ENCODE data around the gene PRM3.

PRM3 gene

GRCh38 chr16:11280616-11281522 is 7.4 kb upstream of the PRM3 start, which contains the start of gene PRM1:
Gene PRM1 (minus strand): TSS chr16:11281330. CDS start chr16:11281238, 92 bp downstream.
- Histone ChIP-seq H3K9ac (ENCODE audit: low read depth, low read length) (no peak within 1 kb of the TSS), H3K4me1 (ENCODE audit: insufficient read depth, low read length) (peaks cover 3% of the 10 kb centered on the region; the same call in 1 of the 2 replicates)

DNA sequence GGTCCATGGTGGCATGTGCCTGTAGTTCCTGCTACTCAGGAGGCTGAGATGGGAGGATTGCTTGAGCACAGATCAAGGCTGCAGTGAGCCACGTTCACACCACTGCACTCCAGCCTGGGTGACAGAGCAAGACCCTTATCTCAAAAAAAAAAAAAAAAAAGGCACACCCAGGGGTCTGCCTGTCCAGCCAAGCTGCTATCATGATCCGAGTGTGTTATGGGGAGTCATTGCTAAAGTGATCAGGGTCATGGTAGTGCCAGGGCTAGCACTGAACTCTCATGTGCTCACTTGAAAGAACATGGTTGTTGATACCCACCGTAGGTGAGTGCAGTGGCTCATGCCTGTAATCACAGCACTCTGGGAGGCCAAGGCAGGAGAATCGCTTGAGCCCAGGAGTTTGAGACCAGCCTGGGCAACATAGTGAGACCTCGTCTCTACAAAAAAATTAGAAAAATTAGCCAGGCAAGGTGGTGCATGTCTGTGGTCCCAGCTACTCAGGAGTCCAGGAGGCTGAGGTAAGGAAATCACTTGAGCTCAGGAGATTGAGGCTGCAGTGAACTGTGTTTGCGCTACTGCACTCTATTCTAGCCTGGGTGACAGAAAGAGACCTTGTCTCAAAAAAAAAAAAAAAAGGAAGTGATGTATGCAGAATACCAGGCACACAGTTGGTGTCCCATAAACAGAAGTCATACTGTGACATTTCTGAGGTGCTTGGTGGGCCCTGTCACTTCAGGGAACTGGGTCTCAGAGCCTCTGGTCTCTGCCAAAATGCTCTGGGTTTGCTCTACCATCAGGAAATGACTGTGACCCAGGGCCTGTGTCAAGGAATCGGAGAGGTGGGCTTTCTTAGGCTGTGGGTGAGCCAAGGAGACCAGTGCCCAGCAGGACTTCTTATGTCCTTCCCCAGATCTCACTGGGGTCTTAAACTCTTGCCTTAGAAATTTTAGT is 5.5 kb upstream of the PRM3 start:
- H3K36me3 ChIP-seq (ENCODE audit: insufficient read depth, low read length) = no peaks in the 10 kb centered on the region

More at GRCh38 chr16:11280616-11281522, 7.4 kb upstream of the PRM3 start, which contains the start of gene PRM1:
- H3K9me3 ChIP-seq (ENCODE audit: control insufficient read depth, insufficient read depth, low read length) = no peaks in the 10 kb centered on the region
- no peaks in the 10 kb centered on the region for H3K36me3 ChIP-seq (ENCODE audit: insufficient read depth, low read length)

GRCh38 chr16:11277607-11278337 is 4.3 kb upstream of the PRM3 start:
- Histone ChIP-seq H3K4me1 (ENCODE audit: insufficient read depth, low read length) (peaks cover 8% of the 10 kb centered on the region; the same call in 1 of the 2 replicates), H3K9ac (ENCODE audit: low read depth, low read length) (no peak overlapping the region), H3K36me3 (ENCODE audit: insufficient read depth, low read length) (no peaks in the 10 kb centered on the region), H3K9me3 (ENCODE audit: control insufficient read depth, insufficient read depth, low read length) (no peaks in the 10 kb centered on the region)

More for the DNA sequence above, 5.5 kb upstream of the PRM3 start:
- H3K9ac ChIP-seq (ENCODE audit: low read depth, low read length) = no peak overlapping the region
- H3K9me3 ChIP-seq (ENCODE audit: control insufficient read depth, insufficient read depth, low read length) = no peaks in the 10 kb centered on the region
- H3K4me1 ChIP-seq (ENCODE audit: insufficient read depth, low read length) = peaks cover 5% of the 10 kb centered on the region; the same call in 1 of the 2 replicates

- H3K4me1 ChIP-seq (ENCODE audit: insufficient read depth, low read length) = peaks cover 8% of the 10 kb centered on the region; the same call in 1 of the 2 replicates
- H3K36me3 ChIP-seq (ENCODE audit: insufficient read depth, low read length) = no peaks in the 10 kb centered on the region
- H3K9me3 ChIP-seq (ENCODE audit: control insufficient read depth, insufficient read depth, low read length) = no peaks in the 10 kb centered on the region
- no peak overlapping the region for H3K9ac ChIP-seq (ENCODE audit: low read depth, low read length)
These were observed 3.6 kb upstream of the PRM3 start for GRCh38 chr16:11276896-11277593.

DNA sequence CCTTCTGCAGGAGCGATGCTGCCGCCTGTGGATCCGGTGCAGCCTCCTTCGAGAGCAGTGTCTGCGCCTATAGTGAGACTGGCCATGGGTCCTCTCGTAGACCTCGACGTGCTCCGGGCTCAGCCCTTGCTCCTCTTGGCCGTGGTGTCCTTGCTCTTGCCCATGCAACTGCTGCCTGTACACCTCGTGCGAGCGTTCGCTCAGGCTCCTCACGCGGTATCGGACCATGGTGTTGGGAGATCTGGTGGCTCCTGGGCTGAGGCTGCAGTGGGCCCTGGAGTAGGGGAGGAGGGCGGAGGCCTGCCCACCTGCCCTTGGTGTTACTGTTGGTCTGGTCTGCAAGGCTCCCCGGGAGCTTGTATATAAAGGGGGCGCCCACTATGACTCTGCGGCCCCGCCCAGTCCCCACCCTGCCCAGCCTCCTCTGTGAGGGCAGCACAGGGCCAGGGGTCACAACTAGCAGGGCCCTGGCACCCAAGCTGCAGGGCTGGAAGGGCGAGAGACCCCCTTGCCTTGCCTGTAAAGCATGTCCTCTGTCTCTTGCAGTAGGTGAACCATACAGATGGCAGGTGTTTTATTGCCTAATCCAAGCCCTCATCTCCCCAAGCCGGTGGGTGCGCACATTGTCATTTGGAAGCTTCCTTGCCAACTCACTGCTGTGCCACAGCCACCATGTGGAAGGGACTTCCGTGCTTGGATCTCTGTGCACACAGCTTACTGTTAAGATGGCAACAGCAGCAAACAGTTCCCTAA is 2.9 kb upstream of the PRM3 start, which contains the start of gene PRM2:
Gene PRM2, minus strand, starts transcription at position 338 of the 753 bp plus-strand sequence. Its CDS starts 110 bp downstream, at position 228.
- Histone ChIP-seq H3K36me3 (ENCODE audit: insufficient read depth, low read length) (no peaks in the 10 kb centered on the region), H3K9ac (ENCODE audit: low read depth, low read length) (no peak within 1 kb of the TSS), H3K9me3 (ENCODE audit: control insufficient read depth, insufficient read depth, low read length) (no peaks in the 10 kb centered on the region), H3K4me1 (ENCODE audit: insufficient read depth, low read length) (peaks cover 8% of the 10 kb centered on the region; the same call in 1 of the 2 replicates)

DNA sequence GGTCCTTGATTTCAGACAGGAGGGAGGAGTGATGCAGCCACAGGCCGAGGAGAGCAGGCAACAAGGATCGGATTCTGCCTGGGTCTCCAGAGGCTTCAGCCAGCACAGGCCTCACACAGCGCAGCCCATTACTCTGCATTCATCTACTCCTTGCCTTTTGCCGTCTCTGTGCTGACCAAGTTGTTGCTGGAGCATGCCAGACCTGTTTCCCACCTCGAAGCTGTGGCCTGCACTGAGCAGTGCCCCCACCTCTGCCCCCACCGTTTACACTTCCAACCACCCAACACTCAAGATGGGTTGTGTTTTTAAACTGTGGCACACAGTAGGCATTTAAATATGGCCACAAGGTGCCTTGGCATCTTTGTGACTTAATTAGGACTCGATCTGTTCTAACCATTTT is 1.5 kb upstream of the PRM3 start:
- Histone ChIP-seq H3K9ac (ENCODE audit: low read depth, low read length) (no peak overlapping the region), H3K4me1 (ENCODE audit: insufficient read depth, low read length) (peaks cover 8% of the 10 kb centered on the region; the same call in 1 of the 2 replicates), H3K9me3 (ENCODE audit: control insufficient read depth, insufficient read depth, low read length) (no peaks in the 10 kb centered on the region), H3K36me3 (ENCODE audit: insufficient read depth, low read length) (no peaks in the 10 kb centered on the region)

- no peak overlapping the region for H3K9ac ChIP-seq (ENCODE audit: low read depth, low read length)
- H3K36me3 ChIP-seq (ENCODE audit: insufficient read depth, low read length) = no peaks in the 10 kb centered on the region
- H3K4me1 ChIP-seq (ENCODE audit: insufficient read depth, low read length) = peaks cover 8% of the 10 kb centered on the region; the same call in 1 of the 2 replicates
- no peaks in the 10 kb centered on the region for H3K9me3 ChIP-seq (ENCODE audit: control insufficient read depth, insufficient read depth, low read length)
These were observed 394 bp upstream of the PRM3 start for GRCh38 chr16:11273721-11274324.

DNA sequence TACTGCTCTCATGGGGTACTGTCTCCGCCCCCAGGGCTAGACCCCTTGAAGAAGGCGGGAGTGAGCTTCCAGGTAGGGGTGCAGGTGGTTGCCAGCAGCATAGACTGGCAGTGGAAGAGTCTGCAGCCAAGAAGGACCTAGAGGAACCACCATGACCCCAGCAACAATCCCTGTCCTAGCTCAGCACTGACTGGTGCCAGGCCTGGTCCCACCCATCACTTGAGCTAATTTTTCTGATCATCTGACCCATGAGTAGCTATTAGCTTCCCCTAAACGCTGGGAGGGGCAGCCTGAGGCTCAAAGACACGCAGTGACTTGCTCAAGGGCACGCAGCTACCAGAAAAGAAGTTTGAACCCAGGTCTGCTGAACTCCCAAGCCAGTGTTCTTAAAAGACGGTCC is 945 bp downstream of the PRM3 start:
- H3K4me1 ChIP-seq (ENCODE audit: insufficient read depth, low read length) = peaks cover 8% of the 10 kb centered on the region; the same call in 1 of the 2 replicates
- no peaks in the 10 kb centered on the region for H3K36me3 ChIP-seq (ENCODE audit: insufficient read depth, low read length)
- H3K9me3 ChIP-seq (ENCODE audit: control insufficient read depth, insufficient read depth, low read length) = no peaks in the 10 kb centered on the region
- H3K9ac ChIP-seq (ENCODE audit: low read depth, low read length) = no peak overlapping the region

DNA sequence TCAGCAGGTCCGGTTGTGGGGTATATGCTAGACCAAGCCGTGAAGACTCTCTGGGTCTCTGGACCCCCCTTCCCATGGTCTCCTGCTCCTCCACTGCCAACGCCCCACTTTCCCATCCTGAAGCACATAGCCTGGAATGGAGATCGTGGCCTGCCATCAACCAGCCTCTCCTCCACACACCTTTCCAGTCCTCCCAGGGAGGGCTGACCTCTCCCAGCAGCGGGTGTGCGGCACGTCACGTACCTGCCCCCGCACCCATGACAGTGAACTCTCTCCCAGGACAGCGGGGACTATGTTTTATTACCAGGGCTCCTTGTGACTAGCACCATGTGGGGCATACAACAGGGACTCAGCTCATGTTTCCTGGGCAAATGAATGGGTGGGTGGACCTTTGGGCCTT is 1.8 kb downstream of the PRM3 start:
- no peaks in the 10 kb centered on the region for H3K9me3 ChIP-seq (ENCODE audit: control insufficient read depth, insufficient read depth, low read length)

GRCh38 chr16:11270602-11271162 is 2.7 kb downstream of the PRM3 start:
- no peak overlapping the region for H3K9ac ChIP-seq (ENCODE audit: low read depth, low read length)
- no peaks in the 10 kb centered on the region for H3K9me3 ChIP-seq (ENCODE audit: control insufficient read depth, insufficient read depth, low read length)
- peaks cover 8% of the 10 kb centered on the region; the same call in 1 of the 2 replicates for H3K4me1 ChIP-seq (ENCODE audit: insufficient read depth, low read length)
- no peaks in the 10 kb centered on the region for H3K36me3 ChIP-seq (ENCODE audit: insufficient read depth, low read length)

More for the DNA sequence above, 1.8 kb downstream of the PRM3 start:
- Histone ChIP-seq H3K4me1 (ENCODE audit: insufficient read depth, low read length) (peaks cover 8% of the 10 kb centered on the region; the same call in 1 of the 2 replicates), H3K9ac (ENCODE audit: low read depth, low read length) (no peak overlapping the region), H3K36me3 (ENCODE audit: insufficient read depth, low read length) (no peaks in the 10 kb centered on the region)

GRCh38 chr16:11268921-11269375 is 4.5 kb downstream of the PRM3 start, which contains the start of gene TNP2:
Gene TNP2 (minus strand): TSS chr16:11269325. CDS start chr16:11269262, 63 bp downstream.
- Histone ChIP-seq H3K4me1 (ENCODE audit: insufficient read depth, low read length) (peaks cover 6% of the 10 kb centered on the region; the same call in 1 of the 2 replicates), H3K9me3 (ENCODE audit: control insufficient read depth, insufficient read depth, low read length) (no peaks in the 10 kb centered on the region), H3K9ac (ENCODE audit: low read depth, low read length) (no peak within 1 kb of the TSS), H3K36me3 (ENCODE audit: insufficient read depth, low read length) (no peaks in the 10 kb centered on the region)

DNA sequence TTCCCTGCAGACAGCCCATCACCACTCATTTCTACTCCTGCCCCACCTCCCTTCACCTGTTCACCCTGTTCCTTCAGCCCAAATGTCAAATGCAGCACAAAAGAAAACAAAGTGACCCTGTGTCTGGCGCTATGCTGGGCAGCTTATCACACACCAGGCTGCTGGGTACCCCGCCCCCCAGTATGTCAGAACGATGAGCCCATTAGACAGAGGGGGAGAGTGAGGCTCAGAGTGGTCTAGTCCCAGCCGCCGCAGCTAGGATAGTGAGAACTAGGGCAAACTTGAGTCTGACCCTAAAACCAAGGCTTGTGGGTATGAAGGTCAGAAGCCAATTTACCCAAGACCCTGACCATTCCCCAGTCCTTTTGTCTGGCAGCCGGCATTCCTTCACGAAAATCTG is 8.3 kb downstream of the PRM3 start:
- H3K9ac ChIP-seq (ENCODE audit: low read depth, low read length) = no peak overlapping the region
- no peaks in the 10 kb centered on the region for H3K36me3 ChIP-seq (ENCODE audit: insufficient read depth, low read length)
- no peaks in the 10 kb centered on the region for H3K9me3 ChIP-seq (ENCODE audit: control insufficient read depth, insufficient read depth, low read length)
- peaks cover 9% of the 10 kb centered on the region for H3K4me1 ChIP-seq (ENCODE audit: insufficient read depth, low read length)
